ENCODE measurements around the gene ABCA6.
"Not testable (repeated sequence)": the region's sequence is repeated elsewhere in the genome, so short reads cannot be mapped to it uniquely, and the experiment has no call there.

Gene ABCA6

GRCh38 chr17:69090365-69090764 lies 51.3 kb downstream of the ABCA6 start:
- H3K9me3 ChIP-seq (ENCODE audit: insufficient read depth, low read depth, low read length), result no peaks in the 10 kb centered on the region
- no peak overlapping the region for H3K9ac ChIP-seq (ENCODE audit: low read depth, low read length)
- H3K36me3 ChIP-seq (ENCODE audit: insufficient read depth, low read depth, low read length), result no peaks in the 10 kb centered on the region
- no peaks in the 10 kb centered on the region for H3K27me3 ChIP-seq (ENCODE audit: insufficient read depth, low read length)
- H3K27ac ChIP-seq (ENCODE audit: low read length), result no peak overlapping the region
- no peaks in the 10 kb centered on the region for H3K4me1 ChIP-seq (ENCODE audit: insufficient read depth, low read length)
- H3K4me3 ChIP-seq (ENCODE audit: low read length), result no peak overlapping the region

DNA sequence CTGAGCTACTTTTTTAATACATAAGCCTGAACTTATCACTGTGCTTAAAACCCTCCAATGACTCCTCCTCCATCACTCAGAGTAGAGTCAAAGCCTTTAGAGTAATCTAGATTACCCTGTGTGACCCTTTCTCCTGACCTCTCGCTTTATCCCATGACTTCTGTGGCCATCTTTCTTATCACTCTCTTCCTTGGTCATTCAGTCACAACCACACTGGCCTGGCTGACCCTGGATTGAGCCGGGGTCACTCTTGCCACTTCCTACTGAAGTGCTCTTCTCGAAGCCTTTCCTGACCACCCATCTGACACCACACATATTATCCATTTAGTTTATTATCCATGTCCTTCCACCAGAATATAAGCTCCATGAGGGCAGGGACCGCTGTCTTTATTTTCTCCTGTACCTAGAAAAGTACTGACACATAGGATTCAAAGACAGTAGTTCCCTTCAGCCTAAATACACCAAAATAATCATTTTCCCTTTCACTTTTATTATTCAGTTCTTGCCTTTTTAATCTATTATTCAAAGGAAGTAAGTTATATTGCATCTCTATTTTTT lies 53.0 kb downstream of the ABCA6 start:
- H3K27ac ChIP-seq (ENCODE audit: low read length), result no peak overlapping the region
- no peaks in the 10 kb centered on the region for H3K9me3 ChIP-seq (ENCODE audit: insufficient read depth, low read depth, low read length)
- H3K4me1 ChIP-seq (ENCODE audit: insufficient read depth, low read length), result no peaks in the 10 kb centered on the region
- H3K4me3 ChIP-seq (ENCODE audit: low read length), result no peak overlapping the region
- H3K27me3 ChIP-seq (ENCODE audit: insufficient read depth, low read length), result no peaks in the 10 kb centered on the region
- H3K9ac ChIP-seq (ENCODE audit: low read depth, low read length), result no peak overlapping the region
- no peaks in the 10 kb centered on the region for H3K36me3 ChIP-seq (ENCODE audit: insufficient read depth, low read depth, low read length)

GRCh38 chr17:69086641-69087040 lies 55.1 kb downstream of the ABCA6 start:
- Histone ChIP-seq H3K9me3 (ENCODE audit: insufficient read depth, low read depth, low read length) (peaks cover 6% of the 10 kb centered on the region; the same call in 1 of the 2 replicates), H3K27me3 (ENCODE audit: insufficient read depth, low read length) (no peaks in the 10 kb centered on the region), H3K9ac (ENCODE audit: low read depth, low read length) (no peak overlapping the region), H3K36me3 (ENCODE audit: insufficient read depth, low read depth, low read length) (no peaks in the 10 kb centered on the region), H3K4me3 (ENCODE audit: low read length) (no peak overlapping the region), H3K4me1 (ENCODE audit: insufficient read depth, low read length) (no peaks in the 10 kb centered on the region), H3K27ac (ENCODE audit: low read length) (no peak overlapping the region)

DNA sequence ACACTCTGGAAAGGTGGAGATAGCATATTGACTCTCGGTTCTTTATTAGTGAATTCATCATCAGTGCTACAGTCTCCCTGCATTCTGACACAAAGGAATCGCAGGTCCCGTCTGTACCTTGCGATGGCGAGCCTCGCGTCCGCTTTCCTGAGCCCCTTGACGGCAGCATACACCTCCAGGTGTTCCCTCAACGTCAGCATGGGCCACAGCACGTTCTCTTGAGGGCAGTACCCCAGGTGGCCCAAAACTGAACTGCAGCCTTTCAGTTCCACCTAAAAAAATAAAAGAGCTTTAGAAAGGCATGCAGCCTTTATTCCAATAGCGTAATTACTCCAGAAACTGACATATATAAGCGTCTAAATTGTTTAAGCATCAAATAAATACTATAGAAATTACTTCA lies 56.8 kb downstream of the ABCA6 start:
- no peaks in the 10 kb centered on the region for H3K4me1 ChIP-seq (ENCODE audit: insufficient read depth, low read length)
- no peaks in the 10 kb centered on the region for H3K36me3 ChIP-seq (ENCODE audit: insufficient read depth, low read depth, low read length)
- no peaks in the 10 kb centered on the region for H3K27me3 ChIP-seq (ENCODE audit: insufficient read depth, low read length)
- H3K27ac ChIP-seq (ENCODE audit: low read length), result no peak overlapping the region
- H3K9me3 ChIP-seq (ENCODE audit: insufficient read depth, low read depth, low read length), result peaks cover 6% of the 10 kb centered on the region; the same call in 1 of the 2 replicates
- H3K9ac ChIP-seq (ENCODE audit: low read depth, low read length), result no peak overlapping the region
- H3K4me3 ChIP-seq (ENCODE audit: low read length), result no peak overlapping the region

GRCh38 chr17:69082696-69083095 lies 59.0 kb downstream of the ABCA6 start:
- Histone ChIP-seq H3K36me3 (ENCODE audit: insufficient read depth, low read depth, low read length) (no peaks in the 10 kb centered on the region), H3K4me1 (ENCODE audit: insufficient read depth, low read length) (no peaks in the 10 kb centered on the region), H3K9me3 (ENCODE audit: insufficient read depth, low read depth, low read length) (peaks cover 6% of the 10 kb centered on the region; the same call in 1 of the 2 replicates), H3K4me3 (ENCODE audit: low read length) (no peak overlapping the region), H3K27me3 (ENCODE audit: insufficient read depth, low read length) (no peaks in the 10 kb centered on the region), H3K27ac (ENCODE audit: low read length) (no peak overlapping the region), H3K9ac (ENCODE audit: low read depth, low read length) (no peak overlapping the region)

DNA sequence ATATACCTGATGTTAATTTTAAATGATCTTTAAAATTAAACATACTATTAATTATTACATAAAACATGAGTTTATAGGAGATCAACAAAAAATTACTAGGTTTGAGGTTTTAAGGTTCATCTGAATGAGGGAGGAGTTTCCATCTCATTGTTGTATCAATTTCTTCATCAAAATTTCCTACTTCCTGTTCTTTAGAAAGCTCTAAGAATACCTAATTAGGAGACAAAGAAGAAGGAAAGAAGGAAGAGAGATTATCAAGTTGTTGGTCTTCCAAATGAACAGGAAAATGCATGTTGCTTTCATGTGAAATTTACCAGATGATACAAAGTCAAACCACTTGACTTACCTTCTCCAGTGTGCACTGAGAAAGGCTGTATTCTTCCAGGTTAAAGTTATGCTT lies 62.8 kb downstream of the ABCA6 start:
- no peaks in the 10 kb centered on the region for H3K36me3 ChIP-seq (ENCODE audit: insufficient read depth, low read depth, low read length)
- H3K9me3 ChIP-seq (ENCODE audit: insufficient read depth, low read depth, low read length), result peaks cover 6% of the 10 kb centered on the region; the same call in 1 of the 2 replicates
- no peaks in the 10 kb centered on the region for H3K4me1 ChIP-seq (ENCODE audit: insufficient read depth, low read length)
- no peaks in the 10 kb centered on the region for H3K27me3 ChIP-seq (ENCODE audit: insufficient read depth, low read length)
- H3K4me3 ChIP-seq (ENCODE audit: low read length), result no peak overlapping the region
- H3K9ac ChIP-seq (ENCODE audit: low read depth, low read length), result no peak overlapping the region
- H3K27ac ChIP-seq (ENCODE audit: low read length), result no peak overlapping the region

DNA sequence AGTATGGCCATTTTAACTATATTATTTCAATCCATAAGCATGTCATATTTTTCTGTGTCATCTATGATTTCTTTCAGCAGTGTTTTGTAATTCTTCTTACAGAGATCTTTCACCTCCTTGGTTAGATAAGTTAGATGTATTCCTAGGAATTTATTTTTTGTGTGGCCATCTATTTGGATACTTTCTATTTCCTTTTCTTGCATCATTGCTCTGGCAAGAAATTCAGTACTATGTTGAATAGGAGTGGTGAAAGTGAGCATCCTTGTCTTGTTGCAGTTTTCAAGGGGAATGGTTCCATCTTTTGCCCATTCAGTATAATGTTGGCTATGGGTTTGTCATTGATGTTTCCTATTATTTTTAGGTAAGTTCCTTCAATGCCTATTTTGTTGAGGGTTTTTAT lies 65.9 kb downstream of the ABCA6 start:
- Histone ChIP-seq H3K9me3 (ENCODE audit: insufficient read depth, low read depth, low read length) (no peaks in the 10 kb centered on the region), H3K9ac (ENCODE audit: low read depth, low read length) (no peak overlapping the region)

GRCh38 chr17:69073392-69073791 lies 68.3 kb downstream of the ABCA6 start:
- not testable (repeated sequence) for H3K4me3 ChIP-seq (ENCODE audit: low read length); H3K36me3 ChIP-seq (ENCODE audit: insufficient read depth, low read depth, low read length); H3K9me3 ChIP-seq (ENCODE audit: insufficient read depth, low read depth, low read length); H3K4me1 ChIP-seq (ENCODE audit: insufficient read depth, low read length); H3K27me3 ChIP-seq (ENCODE audit: insufficient read depth, low read length); H3K27ac ChIP-seq (ENCODE audit: low read length); H3K9ac ChIP-seq (ENCODE audit: low read depth, low read length)

More for the DNA sequence above, 65.9 kb downstream of the ABCA6 start:
- H3K4me1 ChIP-seq (ENCODE audit: insufficient read depth, low read length), result no peaks in the 10 kb centered on the region
- no peak overlapping the region for H3K27ac ChIP-seq (ENCODE audit: low read length)
- no peaks in the 10 kb centered on the region for H3K27me3 ChIP-seq (ENCODE audit: insufficient read depth, low read length)
- no peaks in the 10 kb centered on the region for H3K36me3 ChIP-seq (ENCODE audit: insufficient read depth, low read depth, low read length)
- H3K4me3 ChIP-seq (ENCODE audit: low read length), result no peak overlapping the region

GRCh38 chr17:69072803-69073256 lies 68.9 kb downstream of the ABCA6 start:
- H3K4me3 ChIP-seq (ENCODE audit: low read length); H3K36me3 ChIP-seq (ENCODE audit: insufficient read depth, low read depth, low read length): not testable (repeated sequence)

DNA sequence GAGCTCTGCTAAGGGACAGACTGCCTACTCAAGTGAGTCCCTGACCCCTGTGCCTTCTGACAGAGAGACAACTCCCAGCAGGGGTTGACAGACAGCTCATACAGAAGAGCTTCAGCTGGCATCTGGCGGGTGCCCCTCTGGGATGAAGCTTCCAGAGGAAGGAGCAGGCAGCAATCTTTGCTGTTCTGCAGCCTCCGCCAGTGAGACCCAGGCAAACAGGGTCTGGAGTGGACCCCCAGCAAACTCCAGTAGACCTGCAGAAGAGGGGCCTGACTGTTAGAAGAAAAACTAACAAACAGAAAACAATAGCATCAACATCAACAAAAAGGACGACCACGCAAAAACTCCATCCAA lies 70.5 kb downstream of the ABCA6 start:
- not testable (repeated sequence) for H3K9ac ChIP-seq (ENCODE audit: low read depth, low read length); H3K4me3 ChIP-seq (ENCODE audit: low read length); H3K27me3 ChIP-seq (ENCODE audit: insufficient read depth, low read length); H3K36me3 ChIP-seq (ENCODE audit: insufficient read depth, low read depth, low read length); H3K27ac ChIP-seq (ENCODE audit: low read length); H3K4me1 ChIP-seq (ENCODE audit: insufficient read depth, low read length); H3K9me3 ChIP-seq (ENCODE audit: insufficient read depth, low read depth, low read length)

More at GRCh38 chr17:69072803-69073256, 68.9 kb downstream of the ABCA6 start:
- not testable (repeated sequence) for H3K9me3 ChIP-seq (ENCODE audit: insufficient read depth, low read depth, low read length); H3K9ac ChIP-seq (ENCODE audit: low read depth, low read length); H3K27ac ChIP-seq (ENCODE audit: low read length); H3K4me1 ChIP-seq (ENCODE audit: insufficient read depth, low read length); H3K27me3 ChIP-seq (ENCODE audit: insufficient read depth, low read length)

DNA sequence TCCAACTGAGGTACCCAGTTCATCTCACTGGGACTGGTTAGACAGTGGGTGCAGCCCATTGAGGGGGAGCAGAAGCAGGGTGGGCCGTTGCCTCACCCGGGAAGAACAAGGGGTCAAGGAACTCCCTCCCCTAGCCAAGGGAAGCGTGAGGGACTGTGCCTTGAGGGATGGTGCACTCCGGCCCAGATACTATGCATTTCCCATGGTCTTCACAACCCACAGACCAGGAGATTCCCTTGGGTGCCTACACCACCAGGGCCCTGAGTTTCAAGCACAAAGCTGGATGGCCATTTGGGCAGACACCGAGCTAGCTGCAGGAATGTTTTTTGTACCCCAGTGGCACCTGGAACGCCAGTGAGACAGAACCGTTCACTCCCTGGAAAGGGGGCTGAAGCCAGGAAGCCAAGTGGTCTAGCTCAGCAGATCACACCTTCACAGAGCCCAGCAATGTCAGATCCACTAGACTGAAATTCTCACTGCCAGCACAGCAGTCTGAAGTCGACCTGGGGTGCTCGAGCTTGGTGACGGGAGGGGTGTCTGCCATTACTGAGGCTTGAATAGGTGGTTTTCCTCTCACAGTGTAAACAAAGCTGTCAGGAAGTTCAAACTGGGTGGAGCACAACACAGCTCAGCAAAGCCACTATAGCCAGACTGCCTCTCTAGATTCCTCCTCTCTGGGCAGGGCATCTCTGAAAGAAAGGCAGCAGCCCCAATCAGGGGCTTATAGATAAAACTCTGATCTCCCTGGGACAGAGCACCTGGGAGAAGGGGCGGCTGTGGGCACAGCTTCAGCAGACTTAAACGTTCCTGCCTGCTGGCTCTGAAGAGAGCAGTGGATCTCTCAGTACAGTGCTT lies 71.1 kb downstream of the ABCA6 start:
- H3K27me3 ChIP-seq (ENCODE audit: insufficient read depth, low read length); H3K36me3 ChIP-seq (ENCODE audit: insufficient read depth, low read depth, low read length); H3K9ac ChIP-seq (ENCODE audit: low read depth, low read length); H3K9me3 ChIP-seq (ENCODE audit: insufficient read depth, low read depth, low read length); H3K4me1 ChIP-seq (ENCODE audit: insufficient read depth, low read length); H3K27ac ChIP-seq (ENCODE audit: low read length); H3K4me3 ChIP-seq (ENCODE audit: low read length): not testable (repeated sequence)

DNA sequence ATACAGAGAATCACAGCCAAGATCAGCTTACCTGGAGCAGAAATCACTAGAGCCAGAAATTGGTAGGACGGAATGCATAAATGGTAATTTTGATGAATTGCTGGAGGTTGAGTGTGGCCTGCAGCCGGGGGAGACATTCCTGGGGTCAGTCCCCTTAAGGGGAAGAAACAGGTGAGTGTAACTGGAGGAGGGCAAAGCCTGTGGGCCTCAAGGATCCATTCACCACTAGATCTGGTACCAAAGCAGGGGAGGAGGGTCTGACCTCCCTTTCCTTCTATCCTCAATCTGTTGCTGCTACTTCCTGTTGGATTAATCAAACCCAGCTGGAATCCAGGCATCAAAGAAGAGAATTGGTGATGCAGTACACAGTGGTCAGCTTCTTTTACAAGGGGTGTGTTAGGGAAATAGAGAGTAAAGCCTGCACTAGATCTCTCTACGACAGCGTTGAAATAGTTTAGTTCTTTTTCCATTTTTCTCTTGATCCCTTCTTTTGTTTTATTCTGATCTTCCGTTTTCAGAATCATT lies 72.4 kb downstream of the ABCA6 start:
- Histone ChIP-seq H3K9me3 (ENCODE audit: insufficient read depth, low read depth, low read length) (no peaks in the 10 kb centered on the region), H3K4me3 (ENCODE audit: low read length) (no peak overlapping the region), H3K27ac (ENCODE audit: low read length) (no peak overlapping the region), H3K4me1 (ENCODE audit: insufficient read depth, low read length) (peaks cover 5% of the 10 kb centered on the region; the same call in 1 of the 2 replicates), H3K36me3 (ENCODE audit: insufficient read depth, low read depth, low read length) (no peaks in the 10 kb centered on the region), H3K9ac (ENCODE audit: low read depth, low read length) (no peak overlapping the region), H3K27me3 (ENCODE audit: insufficient read depth, low read length) (no peaks in the 10 kb centered on the region)

Measured in iPS-20b (cell line).